CD8-positive, alpha-beta memory T cell (primary cell): ENCODE measurements around the gene DPF3. TPM values are rescaled to one million over a fixed set of nuclear protein-coding genes. Genes with fewer than 3 reads are reported as not detected.

Source experiments
- CTCF ChIA-PET: fragments of 350-600 bp; sonication (Branson Sonifier 250); formaldehyde crosslinking; loops from one replicate; lab custom pipeline; 2021; ENCODE audit warnings: antibody characterized with exemption; lab: Charles Lee
- POLR2A ChIA-PET: fragments of 350-600 bp; sonication (Branson Sonifier 250); formaldehyde crosslinking; loops from one replicate; lab custom pipeline; 2021; ENCODE audit warnings: antibody characterized with exemption; lab: Charles Lee
- DNase-seq, 5 donors: peaks; one replicate each; pipeline versions ENCODE4 v3.0.0 to v3.0.0-alpha.2; 2020 to 2022; ENCODE audit warnings: mixed read lengths in 1 of 5
- H3K27ac ChIP-seq: one replicate; pipeline ENCODE4 v1.7.0; 2013; ENCODE audit warnings: low read depth, mild to moderate bottlenecking, low read length, moderate library complexity
- H3K27me3 ChIP-seq: 2 replicates; pipeline ENCODE4 v1.7.0; 2013; ENCODE audit warnings: low read length, mild to moderate bottlenecking; ENCODE audit not compliant: insufficient read depth, poor library complexity, severe bottlenecking
- H3K36me3 ChIP-seq: 2 replicates; pipeline ENCODE4 v1.7.0; 2013; ENCODE audit warnings: mild to moderate bottlenecking, low read length, moderate library complexity; ENCODE audit not compliant: insufficient read depth
- H3K4me1 ChIP-seq: 2 replicates; pipeline ENCODE4 v1.7.0; 2013; ENCODE audit warnings: mild to moderate bottlenecking, low read length, moderate library complexity; ENCODE audit not compliant: insufficient read depth
- H3K4me3 ChIP-seq: 2 replicates; pipeline ENCODE4 v1.7.0; 2013; ENCODE audit warnings: mild to moderate bottlenecking, low read length
- H3K9me3 ChIP-seq: 2 replicates; pipeline ENCODE4 v1.7.0; 2013; ENCODE audit warnings: mild to moderate bottlenecking, low read length
- H3K27ac Mint-ChIP-seq, 8 donors: one replicate each; pipeline ENCODE4 v1.8.0; 2020 to 2021; ENCODE audit warnings: mixed read lengths in 8 of 8, mild to moderate bottlenecking in 6 of 8, inconsistent platforms in 3 of 8, moderate library complexity in 3 of 8
- H3K27me3 Mint-ChIP-seq, 2 donors: one replicate each; pipeline ENCODE4 v1.8.0; 2020 to 2021; ENCODE audit warnings: mixed read lengths in 2 of 2, mild to moderate bottlenecking in 1 of 2, moderate library complexity in 1 of 2
- H3K36me3 Mint-ChIP-seq, 3 donors: one replicate each; pipeline ENCODE4 v1.8.0; 2020 to 2021; ENCODE audit warnings: mixed read lengths in 3 of 3, inconsistent platforms in 1 of 3, mild to moderate bottlenecking in 1 of 3
- H3K4me1 Mint-ChIP-seq, 3 donors: one replicate each; pipeline ENCODE4 v1.8.0; 2020 to 2021; ENCODE audit warnings: mixed read lengths in 3 of 3, inconsistent platforms in 1 of 3, mild to moderate bottlenecking in 1 of 3
- H3K4me3 Mint-ChIP-seq, 7 donors: one replicate each; pipeline ENCODE4 v1.8.0; 2020 to 2021; ENCODE audit warnings: mixed read lengths in 7 of 7, mild to moderate bottlenecking in 6 of 7, moderate library complexity in 4 of 7, inconsistent platforms in 2 of 7
- H3K9me3 Mint-ChIP-seq, 5 donors: one replicate each; pipeline ENCODE4 v1.8.0; 2020 to 2022; ENCODE audit warnings: mixed read lengths in 5 of 5, mild to moderate bottlenecking in 3 of 5, moderate library complexity in 2 of 5, inconsistent platforms in 1 of 5
- polyA plus RNA-seq: library from polyadenylated mRNA; unstranded; fragments of 300-500 nt; fragmentation: Illumina TruSeq; gene quantifications from one replicate; pipeline ENCODE4 v1.2.3, GENCODE V29; 2021
- total RNA-seq, 2 experiments: library from RNA; stranded (reverse); gene quantifications; one replicate each; pipeline ENCODE4 v1.2.3, GENCODE V29; 2021

Gene DPF3
- total and polyA plus RNA-seq, 3 experiments from 2014 or later = 0.50 to 1.3 (median 0.62) TPM

GRCh38 chr14:72830356-72830755 is 63.5 kb downstream of the DPF3 start:
- Mint-ChIP-seq H3K36me3 (no peaks in the 10 kb centered on the region), H3K27ac (no peak overlapping the region), H3K4me1 (no peaks in the 10 kb centered on the region), H3K9me3 (no peaks in the 10 kb centered on the region), H3K4me3 (no peak overlapping the region), H3K27me3 (peaks cover 14 to 28% of the 10 kb centered on the region in 2 donors)
- Histone ChIP-seq H3K27ac (no peak overlapping the region), H3K4me3 (no peak overlapping the region), H3K9me3 (no peaks in the 10 kb centered on the region), H3K4me1 (no peaks in the 10 kb centered on the region), H3K27me3 (no peaks in the 10 kb centered on the region), H3K36me3 (no peaks in the 10 kb centered on the region)
- POLR2A ChIA-PET = no interaction called here
- CTCF ChIA-PET = no interaction called here
- DNase-seq = no peak

- no peak for DNase-seq
- peak overlapping the region in 1 of 8 donors; percentile 35 for H3K27ac Mint-ChIP-seq
- ChIA-PET CTCF (no interaction called here), POLR2A (no interaction called here)
- no peaks in the 10 kb centered on the region for H3K9me3 Mint-ChIP-seq
- no peak overlapping the region for H3K4me3 Mint-ChIP-seq
- H3K4me1 Mint-ChIP-seq = no peaks in the 10 kb centered on the region
- no peaks in the 10 kb centered on the region for H3K9me3 ChIP-seq
- no peaks in the 10 kb centered on the region for H3K27me3 ChIP-seq
- H3K36me3 ChIP-seq = no peaks in the 10 kb centered on the region
- no peaks in the 10 kb centered on the region for H3K4me1 ChIP-seq
- H3K4me3 ChIP-seq = no peak overlapping the region
- no peak overlapping the region for H3K27ac ChIP-seq
- H3K36me3 Mint-ChIP-seq = no peaks in the 10 kb centered on the region
- peaks cover 11 to 39% of the 10 kb centered on the region in 2 donors for H3K27me3 Mint-ChIP-seq
Observed at GRCh38 chr14:72828604-72829003, 65.3 kb downstream of the DPF3 start.

GRCh38 chr14:72826039-72826438 is 67.9 kb downstream of the DPF3 start:
- H3K27me3 Mint-ChIP-seq = peaks cover 8 to 35% of the 10 kb centered on the region in 2 donors
- H3K36me3 Mint-ChIP-seq = no peaks in the 10 kb centered on the region
- no peak overlapping the region for H3K27ac ChIP-seq
- no peaks in the 10 kb centered on the region for H3K4me1 ChIP-seq
- H3K4me1 Mint-ChIP-seq = no peaks in the 10 kb centered on the region
- no peaks in the 10 kb centered on the region for H3K36me3 ChIP-seq
- H3K4me3 ChIP-seq = no peak overlapping the region
- DNase-seq = no peak
- no peaks in the 10 kb centered on the region for H3K27me3 ChIP-seq
- ChIA-PET POLR2A (no interaction called here), CTCF (no interaction called here)
- H3K4me3 Mint-ChIP-seq = no peak overlapping the region
- H3K9me3 ChIP-seq = no peaks in the 10 kb centered on the region
- H3K27ac Mint-ChIP-seq = no peak overlapping the region
- no peaks in the 10 kb centered on the region for H3K9me3 Mint-ChIP-seq

DNA sequence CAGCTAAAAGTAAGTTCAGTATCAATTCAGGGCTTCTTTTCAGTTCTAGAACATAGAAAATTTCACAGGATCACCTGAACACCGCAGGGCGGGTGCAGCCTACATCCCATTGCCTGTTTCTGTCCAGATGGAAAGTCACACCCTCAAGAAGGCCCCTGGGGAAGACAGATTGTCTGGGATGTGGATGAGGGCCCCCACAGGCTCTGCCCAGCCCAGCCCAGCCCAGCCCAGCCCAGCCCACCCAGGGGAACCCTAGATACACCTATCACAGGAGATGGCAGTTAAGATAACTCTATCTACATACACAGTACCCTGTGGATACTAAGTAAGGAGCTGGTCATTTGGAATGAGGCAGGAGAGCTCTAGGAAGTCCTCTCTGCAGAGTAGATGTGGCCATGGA is 68.4 kb downstream of the DPF3 start:
- H3K27me3 ChIP-seq = no peaks in the 10 kb centered on the region
- H3K27ac ChIP-seq = no peak overlapping the region
- no peaks in the 10 kb centered on the region for H3K9me3 ChIP-seq
- Mint-ChIP-seq H3K27me3 (peaks cover 8 to 30% of the 10 kb centered on the region in 2 donors), H3K4me1 (no peaks in the 10 kb centered on the region), H3K36me3 (no peaks in the 10 kb centered on the region), H3K9me3 (no peaks in the 10 kb centered on the region), H3K4me3 (no peak overlapping the region), H3K27ac (no peak overlapping the region)
- CTCF ChIA-PET = no interaction called here
- DNase-seq = no peak
- no peaks in the 10 kb centered on the region for H3K4me1 ChIP-seq
- no peaks in the 10 kb centered on the region for H3K36me3 ChIP-seq
- POLR2A ChIA-PET = no interaction called here
- no peak overlapping the region for H3K4me3 ChIP-seq

DNA sequence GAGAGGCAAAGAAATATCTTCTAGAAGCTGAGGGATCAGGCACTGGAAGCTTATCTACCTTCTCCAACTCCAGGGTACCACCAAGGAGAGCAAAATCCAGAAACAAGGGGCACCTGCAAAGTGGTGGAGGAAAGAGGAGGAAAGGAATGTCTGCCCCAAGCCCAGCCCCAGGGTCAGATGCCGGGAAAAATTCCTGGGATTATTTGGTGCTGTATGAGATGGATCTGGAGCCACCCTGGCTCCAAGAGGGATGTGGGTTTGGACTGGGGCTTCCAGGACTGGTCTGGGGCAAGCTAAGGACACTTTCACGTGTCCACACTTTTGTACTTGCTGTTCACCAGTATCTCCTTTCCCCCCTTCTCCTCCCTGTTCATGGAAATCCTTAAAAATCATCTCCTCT is 69.8 kb downstream of the DPF3 start:
- Mint-ChIP-seq H3K27me3 (peaks cover 4 to 28% of the 10 kb centered on the region in 2 donors), H3K27ac (no peak overlapping the region), H3K9me3 (peaks cover 0 to 3% (median 2%) of the 10 kb centered on the region in 5 donors), H3K4me1 (no peaks in the 10 kb centered on the region), H3K4me3 (no peak overlapping the region), H3K36me3 (no peaks in the 10 kb centered on the region)
- no peak overlapping the region for H3K4me3 ChIP-seq
- no peaks in the 10 kb centered on the region for H3K27me3 ChIP-seq
- ChIA-PET POLR2A (no interaction called here), CTCF (no interaction called here)
- H3K27ac ChIP-seq = no peak overlapping the region
- H3K9me3 ChIP-seq = no peaks in the 10 kb centered on the region
- DNase-seq = no peak
- H3K4me1 ChIP-seq = no peaks in the 10 kb centered on the region
- no peaks in the 10 kb centered on the region for H3K36me3 ChIP-seq

GRCh38 chr14:72822946-72823611 is 70.8 kb downstream of the DPF3 start:
- POLR2A ChIA-PET = no interaction called here

GRCh38 chr14:72818998-72819397 is 74.9 kb downstream of the DPF3 start:
- H3K4me1 ChIP-seq = no peaks in the 10 kb centered on the region
- H3K27me3 ChIP-seq = no peaks in the 10 kb centered on the region
- no peak overlapping the region for H3K27ac Mint-ChIP-seq
- no peaks in the 10 kb centered on the region for H3K36me3 ChIP-seq
- H3K9me3 ChIP-seq = no peaks in the 10 kb centered on the region
- CTCF ChIA-PET = no interaction called here
- peaks cover 0 to 3% (median 0%) of the 10 kb centered on the region in 3 donors for H3K36me3 Mint-ChIP-seq
- H3K9me3 Mint-ChIP-seq = peaks cover 0 to 6% (median 5%) of the 10 kb centered on the region in 5 donors
- H3K4me1 Mint-ChIP-seq = peaks cover 0 to 2% (median 0%) of the 10 kb centered on the region in 3 donors
- no peak for DNase-seq
- H3K27me3 Mint-ChIP-seq = peaks cover 0 to 13% of the 10 kb centered on the region in 2 donors
- H3K27ac ChIP-seq = no peak overlapping the region
- POLR2A ChIA-PET = no interaction called here
- H3K4me3 ChIP-seq = no peak overlapping the region
- H3K4me3 Mint-ChIP-seq = no peak overlapping the region

More at GRCh38 chr14:72822946-72823611, 70.8 kb downstream of the DPF3 start:
- H3K9me3 Mint-ChIP-seq = peaks cover 0 to 6% (median 5%) of the 10 kb centered on the region in 5 donors
- CTCF ChIA-PET = no interaction called here
- Histone ChIP-seq H3K4me1 (no peaks in the 10 kb centered on the region), H3K27me3 (no peaks in the 10 kb centered on the region), H3K4me3 (no peak overlapping the region), H3K9me3 (no peaks in the 10 kb centered on the region), H3K27ac (no peak overlapping the region), H3K36me3 (no peaks in the 10 kb centered on the region)
- peaks cover under 1 to 22% of the 10 kb centered on the region in 2 donors for H3K27me3 Mint-ChIP-seq
- no peak overlapping the region for H3K27ac Mint-ChIP-seq
- no peak overlapping the region for H3K4me3 Mint-ChIP-seq
- DNase-seq = no peak
- no peaks in the 10 kb centered on the region for H3K4me1 Mint-ChIP-seq
- peaks cover 0 to 2% (median 0%) of the 10 kb centered on the region in 3 donors for H3K36me3 Mint-ChIP-seq

DNA sequence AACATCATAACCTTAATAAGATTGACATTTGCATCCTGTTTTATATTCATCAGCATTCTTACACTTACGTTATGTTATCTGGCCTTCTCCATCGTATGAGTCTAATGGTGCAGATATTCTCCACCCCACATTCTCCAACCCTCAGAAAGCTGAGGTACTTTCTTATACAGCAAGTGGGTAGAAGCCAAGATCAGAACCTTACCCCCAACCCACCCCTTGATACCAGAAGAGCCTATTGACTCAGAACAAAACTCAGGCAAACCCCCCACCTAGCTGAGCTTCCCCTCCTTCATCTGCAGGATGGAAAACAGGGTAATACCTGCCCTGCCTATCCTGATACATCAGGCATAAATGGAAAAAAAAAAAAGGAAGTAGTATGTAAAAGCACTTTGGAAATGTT is 77.6 kb downstream of the DPF3 start:
- Mint-ChIP-seq H3K27ac (peak overlapping the region in 1 of 8 donors; percentile 67), H3K4me1 (peaks cover 0 to 3% (median 2%) of the 10 kb centered on the region in 3 donors), H3K4me3 (no peak overlapping the region), H3K27me3 (peaks cover 0 to 8% of the 10 kb centered on the region in 2 donors), H3K36me3 (peaks cover 0 to 3% (median 0%) of the 10 kb centered on the region in 3 donors), H3K9me3 (peaks cover 0 to 6% (median 5%) of the 10 kb centered on the region in 5 donors)
- Histone ChIP-seq H3K36me3 (no peaks in the 10 kb centered on the region), H3K4me3 (no peak overlapping the region), H3K4me1 (no peaks in the 10 kb centered on the region), H3K9me3 (no peaks in the 10 kb centered on the region), H3K27ac (no peak overlapping the region), H3K27me3 (no peaks in the 10 kb centered on the region)
- ChIA-PET POLR2A (no interaction called here), CTCF (no interaction called here)
- no peak for DNase-seq
